Measurements from ENCODE around the gene CANX.
"Not testable (repeated sequence)": the region's sequence is repeated elsewhere in the genome, so short reads cannot be mapped to it uniquely, and the experiment has no call there.

The CANX gene

DNA sequence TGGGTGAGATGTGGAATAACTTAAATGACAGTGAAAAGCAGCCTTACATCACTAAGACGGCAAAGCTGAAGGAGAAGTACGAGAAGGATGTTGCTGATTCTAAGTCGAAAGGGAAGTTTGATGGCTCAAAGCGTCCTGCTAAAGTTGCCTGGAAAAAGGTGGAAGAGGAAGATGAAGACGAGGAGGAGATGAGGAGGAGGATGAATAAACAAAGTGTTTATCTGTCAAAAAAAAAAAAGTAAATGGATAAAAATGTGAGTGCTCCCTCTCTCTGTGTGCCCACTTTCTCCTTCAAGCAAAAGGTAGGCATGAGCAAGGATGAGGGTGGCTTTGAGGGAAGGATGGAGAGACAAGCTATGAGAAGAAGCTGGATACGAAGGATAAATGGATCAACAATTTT lies 4.2 kb upstream of the CANX start:
- H3K9me3 ChIP-seq (replicated peaks; ENCODE audit: insufficient read depth, low read length), result no peaks in the 10 kb centered on the region
- TF ChIP-seq, protein P1, sequence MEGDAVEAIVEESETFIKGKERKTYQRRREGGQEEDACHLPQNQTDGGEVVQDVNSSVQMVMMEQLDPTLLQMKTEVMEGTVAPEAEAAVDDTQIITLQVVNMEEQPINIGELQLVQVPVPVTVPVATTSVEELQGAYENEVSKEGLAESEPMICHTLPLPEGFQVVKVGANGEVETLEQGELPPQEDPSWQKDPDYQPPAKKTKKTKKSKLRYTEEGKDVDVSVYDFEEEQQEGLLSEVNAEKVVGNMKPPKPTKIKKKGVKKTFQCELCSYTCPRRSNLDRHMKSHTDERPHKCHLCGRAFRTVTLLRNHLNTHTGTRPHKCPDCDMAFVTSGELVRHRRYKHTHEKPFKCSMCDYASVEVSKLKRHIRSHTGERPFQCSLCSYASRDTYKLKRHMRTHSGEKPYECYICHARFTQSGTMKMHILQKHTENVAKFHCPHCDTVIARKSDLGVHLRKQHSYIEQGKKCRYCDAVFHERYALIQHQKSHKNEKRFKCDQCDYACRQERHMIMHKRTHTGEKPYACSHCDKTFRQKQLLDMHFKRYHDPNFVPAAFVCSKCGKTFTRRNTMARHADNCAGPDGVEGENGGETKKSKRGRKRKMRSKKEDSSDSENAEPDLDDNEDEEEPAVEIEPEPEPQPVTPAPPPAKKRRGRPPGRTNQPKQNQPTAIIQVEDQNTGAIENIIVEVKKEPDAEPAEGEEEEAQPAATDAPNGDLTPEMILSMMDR (IDR thresholded peaks at IDR 0.05; ENCODE audit: low read length), result no peak
- no peak for TF ChIP-seq EZH2phosphoT487 (IDR thresholded peaks at IDR 0.05; ENCODE audit: low read length)
- TF ChIP-seq EZH2 (optimal IDR thresholded peaks at IDR 0.05; ENCODE audit: low read depth, low read length), result no peak

DNA sequence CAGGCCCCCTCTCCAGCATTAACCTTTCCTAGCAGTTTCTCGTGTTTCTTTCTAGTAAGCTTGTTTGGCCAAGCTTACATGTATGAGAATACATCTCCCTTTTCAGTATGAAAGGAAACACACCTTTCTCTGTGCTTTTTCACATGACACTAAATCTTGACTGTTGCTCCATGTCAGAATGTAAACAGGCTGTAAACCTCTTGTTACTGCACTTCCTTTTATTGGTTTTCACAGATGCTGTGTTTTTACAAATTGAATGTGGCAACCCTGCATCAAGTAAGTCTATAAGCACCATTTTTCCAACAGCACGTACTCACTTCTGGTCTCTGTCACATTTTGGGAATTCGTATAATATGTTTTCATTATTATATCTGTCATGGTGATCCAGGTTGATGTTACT lies 2.2 kb upstream of the CANX start:
- no peaks in the 10 kb centered on the region for H3K9me3 ChIP-seq (replicated peaks; ENCODE audit: insufficient read depth, low read length)
- 0 out of 2 replicates have a peak, but pooled peaks cover 4% of the 10 kb centered on the region for H3K4me1 ChIP-seq (ENCODE audit: low read length)
- H3K36me3 ChIP-seq (replicated peaks; ENCODE audit: insufficient read depth, low read length), result 0 out of 2 replicates have a peak, but pooled peaks cover 3% of the 10 kb centered on the region
- no peak overlapping the region for H3K9ac ChIP-seq (ENCODE audit: low read length)
- H3K4me2 ChIP-seq (ENCODE audit: low read depth, low read length), result no peak overlapping the region
- TF ChIP-seq, protein P1 (IDR thresholded peaks at IDR 0.05; ENCODE audit: low read length), result no peak
- TF ChIP-seq EZH2phosphoT487 (IDR thresholded peaks at IDR 0.05; ENCODE audit: low read length), result no peak
- no peak for TF ChIP-seq EZH2 (optimal IDR thresholded peaks at IDR 0.05; ENCODE audit: low read depth, low read length)
- no peak overlapping the region for H3K4me3 ChIP-seq (ENCODE audit: low read length)
- no peak overlapping the region for H2AFZ ChIP-seq (ENCODE audit: low read length)
- DNase-seq, result no peak
- H3K27ac ChIP-seq (ENCODE audit: low read length), result no peak overlapping the region
- H4K20me1 ChIP-seq (ENCODE audit: insufficient read depth, low read length), result no peaks in the 10 kb centered on the region; the same call in 1 of the 2 replicates
- no peaks in the 10 kb centered on the region for H3K27me3 ChIP-seq (replicated peaks; ENCODE audit: insufficient read depth, low read length)
- no peaks in the 10 kb centered on the region for H3F3A ChIP-seq (ENCODE audit: insufficient read depth, low read length)
- H3K79me2 ChIP-seq (ENCODE audit: low read length), result peaks cover 32% of the 10 kb centered on the region
- H3K9me2 ChIP-seq (replicated peaks; ENCODE audit: insufficient read depth, low read length), result no peaks in the 10 kb centered on the region

More for the DNA sequence above, 4.2 kb upstream of the CANX start:
- no peak overlapping the region for H3K4me2 ChIP-seq (ENCODE audit: low read depth, low read length)
- H3K4me1 ChIP-seq (ENCODE audit: low read length), result no peaks in the 10 kb centered on the region
- peaks cover 12% of the 10 kb centered on the region for H3K79me2 ChIP-seq (ENCODE audit: low read length)
- DNase-seq, result no peak
- H3K9ac ChIP-seq (ENCODE audit: low read length), result no peak overlapping the region
- H3K36me3 ChIP-seq (replicated peaks; ENCODE audit: insufficient read depth, low read length), result no peaks in the 10 kb centered on the region
- H3F3A ChIP-seq (ENCODE audit: insufficient read depth, low read length), result no peaks in the 10 kb centered on the region
- no peaks in the 10 kb centered on the region for H3K27me3 ChIP-seq (replicated peaks; ENCODE audit: insufficient read depth, low read length)
- H3K27ac ChIP-seq (ENCODE audit: low read length), result no peak overlapping the region
- no peak overlapping the region for H2AFZ ChIP-seq (ENCODE audit: low read length)
- H3K4me3 ChIP-seq (ENCODE audit: low read length), result no peak overlapping the region
- no peaks in the 10 kb centered on the region for H4K20me1 ChIP-seq (ENCODE audit: insufficient read depth, low read length)
- H3K9me2 ChIP-seq (replicated peaks; ENCODE audit: insufficient read depth, low read length), result no peaks in the 10 kb centered on the region

DNA sequence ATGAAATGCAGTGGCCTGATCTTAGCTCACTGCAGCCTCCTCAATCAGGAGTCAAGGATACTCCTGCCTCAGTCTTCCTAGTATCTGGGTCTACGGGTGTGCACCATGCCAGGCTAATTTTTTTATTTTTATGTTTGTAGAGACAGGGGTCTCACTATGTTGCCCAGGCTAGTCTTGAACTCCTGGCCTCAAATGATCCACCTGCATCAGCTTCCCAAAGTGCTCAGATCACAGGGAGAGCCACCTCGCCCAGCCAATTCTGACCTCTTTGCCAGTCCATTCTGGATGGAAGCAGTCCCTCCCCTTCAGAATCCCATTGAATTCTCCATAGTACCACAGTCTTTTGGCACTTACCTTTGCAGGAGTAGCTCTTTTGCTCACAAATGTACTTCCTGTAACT lies 1.7 kb upstream of the CANX start:
- 0 out of 2 replicates have a peak, but pooled peaks cover 3% of the 10 kb centered on the region for H3K36me3 ChIP-seq (replicated peaks; ENCODE audit: insufficient read depth, low read length)
- TF ChIP-seq EZH2phosphoT487 (IDR thresholded peaks at IDR 0.05; ENCODE audit: low read length) (no peak), EZH2 (optimal IDR thresholded peaks at IDR 0.05; ENCODE audit: low read depth, low read length) (no peak)
- TF ChIP-seq, protein P1 (IDR thresholded peaks at IDR 0.05; ENCODE audit: low read length), result no peak
- no peaks in the 10 kb centered on the region for H3K9me2 ChIP-seq (replicated peaks; ENCODE audit: insufficient read depth, low read length)
- peak overlapping the region; percentile 81; the same call in 1 of the 2 replicates for H3K4me2 ChIP-seq (ENCODE audit: low read depth, low read length)
- H3K4me1 ChIP-seq (ENCODE audit: low read length), result 0 out of 2 replicates have a peak, but pooled peaks cover 4% of the 10 kb centered on the region
- no peaks in the 10 kb centered on the region; the same call in 1 of the 2 replicates for H4K20me1 ChIP-seq (ENCODE audit: insufficient read depth, low read length)
- H3K9me3 ChIP-seq (replicated peaks; ENCODE audit: insufficient read depth, low read length), result no peaks in the 10 kb centered on the region
- no peak overlapping the region for H3K9ac ChIP-seq (ENCODE audit: low read length)
- H3K79me2 ChIP-seq (ENCODE audit: low read length), result peaks cover 37% of the 10 kb centered on the region
- no peak overlapping the region for H3K27ac ChIP-seq (ENCODE audit: low read length)
- no peak for DNase-seq
- H3K27me3 ChIP-seq (replicated peaks; ENCODE audit: insufficient read depth, low read length), result no peaks in the 10 kb centered on the region
- H3F3A ChIP-seq (ENCODE audit: insufficient read depth, low read length), result no peaks in the 10 kb centered on the region
- no peak overlapping the region for H2AFZ ChIP-seq (ENCODE audit: low read length)
- H3K4me3 ChIP-seq (ENCODE audit: low read length), result no peak overlapping the region

DNA sequence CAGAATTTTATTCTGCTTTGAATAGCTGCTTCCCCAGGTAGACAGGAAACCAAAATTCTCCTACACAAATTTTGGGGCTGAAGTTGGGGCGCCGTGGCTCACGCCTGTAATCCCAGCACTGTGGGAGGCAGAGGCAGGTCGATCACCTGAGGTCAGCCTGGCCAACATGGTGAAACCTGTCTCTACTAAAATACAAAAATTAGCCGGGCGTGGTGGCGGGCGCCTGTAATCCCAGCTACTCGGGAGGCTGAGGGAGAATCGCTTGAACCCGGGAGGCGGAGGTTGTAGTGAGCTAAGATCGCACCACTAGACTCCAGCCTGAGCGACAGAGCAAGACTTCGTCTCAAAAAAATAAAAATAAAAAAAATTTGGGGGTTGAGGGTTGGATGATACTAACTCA lies 1.2 kb upstream of the CANX start:
- peak overlapping the region; percentile 69; the same call in 1 of the 2 replicates for H2AFZ ChIP-seq (ENCODE audit: low read length)

More for the DNA sequence above, 1.2 kb upstream of the CANX start:
- not testable (repeated sequence) for DNase-seq; H3K9me2 ChIP-seq (replicated peaks; ENCODE audit: insufficient read depth, low read length); H3K27me3 ChIP-seq (replicated peaks; ENCODE audit: insufficient read depth, low read length); H4K20me1 ChIP-seq (ENCODE audit: insufficient read depth, low read length); H3K36me3 ChIP-seq (replicated peaks; ENCODE audit: insufficient read depth, low read length); H3K9me3 ChIP-seq (replicated peaks; ENCODE audit: insufficient read depth, low read length); H3F3A ChIP-seq (ENCODE audit: insufficient read depth, low read length); H3K4me1 ChIP-seq (ENCODE audit: low read length)
- Histone ChIP-seq H3K4me3 (ENCODE audit: low read length) (peak overlapping the region; percentile 74), H3K9ac (ENCODE audit: low read length) (peak overlapping the region; percentile 89), H3K27ac (ENCODE audit: low read length) (peak overlapping the region; percentile 90; the same call in 1 of the 2 replicates), H3K79me2 (ENCODE audit: low read length) (peaks cover 42% of the 10 kb centered on the region), H3K4me2 (ENCODE audit: low read depth, low read length) (peak overlapping the region; percentile 81; the same call in 1 of the 2 replicates)
